MCF 10A (cell line): ENCODE results near the gene CGNL1. TPM values are rescaled to one million over a fixed set of nuclear protein-coding genes. Genes with fewer than 3 reads are reported as not detected.

Experiments used
- BruUV-seq: library from RNA; stranded (reverse); fragments of 400-500 nt; replicated peaks from 2 replicates; lab custom pipeline; 2021; lab: Mats Ljungman, UMichigan
- CTCF ChIA-PET: fragments of 300-600 bp; sonication (Branson Sonifier 250); formaldehyde crosslinking; extraction: SDS; loops from one replicate; lab custom pipeline; 2021; ENCODE audit warnings: antibody characterized with exemption, inconsistent platforms; lab: Yijun Ruan, JAX
- POLR2A ChIA-PET: fragments of 300-600, 350-650 bp; sonication (Branson Sonifier 250); formaldehyde crosslinking; extraction: SDS; loops from one replicate; lab custom pipeline; 2020; ENCODE audit warnings: antibody characterized with exemption, inconsistent platforms; lab: Yijun Ruan, JAX
- DNase-seq: peaks from one replicate; pipeline ENCODE4 v3.0.0-alpha.2; 2018; ENCODE audit not compliant: unreplicated experiment
- H3K27ac Mint-ChIP-seq: one replicate; pipeline ENCODE4 v1.8.0; 2022; ENCODE audit warnings: mild to moderate bottlenecking, low read depth, mixed read lengths; ENCODE audit not compliant: unreplicated experiment
- H3K27me3 Mint-ChIP-seq: one replicate; pipeline ENCODE4 v1.8.0; 2022; ENCODE audit warnings: mixed read lengths; ENCODE audit not compliant: insufficient read depth, unreplicated experiment
- H3K36me3 Mint-ChIP-seq: one replicate; pipeline ENCODE4 v1.8.0; 2022; ENCODE audit warnings: mild to moderate bottlenecking, moderate library complexity, mixed read lengths; ENCODE audit not compliant: insufficient read depth, unreplicated experiment
- H3K4me1 Mint-ChIP-seq: one replicate; pipeline ENCODE4 v1.8.0; 2022; ENCODE audit warnings: mixed read lengths; ENCODE audit not compliant: insufficient read depth, unreplicated experiment
- H3K4me3 Mint-ChIP-seq: one replicate; pipeline ENCODE4 v1.8.0; 2022; ENCODE audit warnings: mild to moderate bottlenecking, moderate library complexity, mixed read lengths; ENCODE audit not compliant: unreplicated experiment
- H3K9me3 Mint-ChIP-seq: one replicate; pipeline ENCODE4 v1.8.0; 2022; ENCODE audit warnings: mixed read lengths; ENCODE audit not compliant: unreplicated experiment
- intact Hi-C: fragments of 100-400 bp; cut with micrococcal nuclease; formaldehyde crosslinking; loops from 2 replicates; pipeline ENCODE4 v1.14.1; 2022
- total RNA-seq: library from RNA; stranded (reverse); gene quantifications from 2 replicates; pipeline ENCODE4 v1.2.3, GENCODE V29; 2022
- TF ChIP-seq, protein P1 (sequence below): fragments of 200-600 bp; IDR thresholded peaks from one replicate; pipeline ENCODE4 v1.8.0; 2022; ENCODE audit warnings: antibody characterized with exemption, mild to moderate bottlenecking; ENCODE audit not compliant: unreplicated experiment

Gene CGNL1
- total RNA-seq, 1 experiment from 2014 or later, result 0.05 TPM

- DNase-seq, result no peak
- H3K27me3 Mint-ChIP-seq, result no peaks in the 10 kb centered on the region
- no TSS peak for BruUV-seq
- POLR2A ChIA-PET, result interaction anchor here (0.7 to 0.8 kb wide), 2 partner anchors 15 to 34 kb away, joined by 3 read pairs; no protein-coding TSS in a partner anchor
- no peak overlapping the region for H3K27ac Mint-ChIP-seq
- no peak overlapping the region for H3K4me3 Mint-ChIP-seq
- TF ChIP-seq, protein P1, sequence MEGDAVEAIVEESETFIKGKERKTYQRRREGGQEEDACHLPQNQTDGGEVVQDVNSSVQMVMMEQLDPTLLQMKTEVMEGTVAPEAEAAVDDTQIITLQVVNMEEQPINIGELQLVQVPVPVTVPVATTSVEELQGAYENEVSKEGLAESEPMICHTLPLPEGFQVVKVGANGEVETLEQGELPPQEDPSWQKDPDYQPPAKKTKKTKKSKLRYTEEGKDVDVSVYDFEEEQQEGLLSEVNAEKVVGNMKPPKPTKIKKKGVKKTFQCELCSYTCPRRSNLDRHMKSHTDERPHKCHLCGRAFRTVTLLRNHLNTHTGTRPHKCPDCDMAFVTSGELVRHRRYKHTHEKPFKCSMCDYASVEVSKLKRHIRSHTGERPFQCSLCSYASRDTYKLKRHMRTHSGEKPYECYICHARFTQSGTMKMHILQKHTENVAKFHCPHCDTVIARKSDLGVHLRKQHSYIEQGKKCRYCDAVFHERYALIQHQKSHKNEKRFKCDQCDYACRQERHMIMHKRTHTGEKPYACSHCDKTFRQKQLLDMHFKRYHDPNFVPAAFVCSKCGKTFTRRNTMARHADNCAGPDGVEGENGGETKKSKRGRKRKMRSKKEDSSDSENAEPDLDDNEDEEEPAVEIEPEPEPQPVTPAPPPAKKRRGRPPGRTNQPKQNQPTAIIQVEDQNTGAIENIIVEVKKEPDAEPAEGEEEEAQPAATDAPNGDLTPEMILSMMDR, result no peak
- CTCF ChIA-PET, result interaction anchor here (1.3 kb wide), 1 partner anchor 14 kb away, joined by 3 read pairs; no protein-coding TSS in a partner anchor
- peaks cover 18% of the 10 kb centered on the region for H3K4me1 Mint-ChIP-seq
- H3K9me3 Mint-ChIP-seq, result no peaks in the 10 kb centered on the region
- no peaks in the 10 kb centered on the region for H3K36me3 Mint-ChIP-seq
- intact Hi-C loops, result no loop called here
Observed at GRCh38 chr15:57575363-57575762, 199.1 kb downstream of the CGNL1 start.

DNA sequence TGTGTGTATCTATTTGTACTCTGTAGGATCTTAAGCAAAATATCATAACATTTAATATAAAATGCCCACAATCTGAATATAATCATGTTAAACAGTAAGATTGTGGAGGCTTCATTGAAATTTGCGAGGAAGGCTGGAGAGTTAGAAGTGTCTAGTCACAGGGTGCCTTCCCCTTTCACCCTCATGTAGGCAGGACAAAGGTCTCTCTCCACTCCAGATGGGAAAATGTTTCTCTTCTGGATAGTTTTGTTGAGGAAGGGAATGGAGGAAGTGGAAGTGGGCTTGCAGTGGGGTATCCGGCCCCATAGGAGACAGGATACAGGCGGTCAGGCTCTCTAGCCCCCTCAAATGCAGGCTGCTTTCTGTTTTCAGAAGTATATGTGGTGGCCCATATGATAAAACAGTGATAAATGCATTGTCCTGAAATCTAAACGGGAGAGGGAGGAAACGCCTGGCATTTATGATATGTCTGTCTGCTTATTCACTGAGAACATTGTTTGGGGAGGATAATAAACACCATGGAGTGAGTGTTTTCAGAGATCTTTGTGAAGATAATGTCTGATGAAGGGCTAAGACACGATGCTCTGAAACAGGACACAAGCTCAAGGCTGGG lies 202.1 kb downstream of the CGNL1 start:
- intact Hi-C loops, result no loop called here
- TF ChIP-seq, protein P1, result no peak
- DNase-seq, result no peak
- Mint-ChIP-seq H3K36me3 (no peaks in the 10 kb centered on the region), H3K9me3 (peaks cover 10% of the 10 kb centered on the region), H3K4me3 (no peak overlapping the region), H3K27me3 (no peaks in the 10 kb centered on the region), H3K27ac (no peak overlapping the region), H3K4me1 (no peaks in the 10 kb centered on the region)
- BruUV-seq, result no TSS peak
- ChIA-PET CTCF (interaction anchor here (0.6 to 0.9 kb wide), 2 partner anchors 25 to 36 kb away, joined by 3 to 4 read pairs; no protein-coding TSS in a partner anchor), POLR2A (no interaction called here)

DNA sequence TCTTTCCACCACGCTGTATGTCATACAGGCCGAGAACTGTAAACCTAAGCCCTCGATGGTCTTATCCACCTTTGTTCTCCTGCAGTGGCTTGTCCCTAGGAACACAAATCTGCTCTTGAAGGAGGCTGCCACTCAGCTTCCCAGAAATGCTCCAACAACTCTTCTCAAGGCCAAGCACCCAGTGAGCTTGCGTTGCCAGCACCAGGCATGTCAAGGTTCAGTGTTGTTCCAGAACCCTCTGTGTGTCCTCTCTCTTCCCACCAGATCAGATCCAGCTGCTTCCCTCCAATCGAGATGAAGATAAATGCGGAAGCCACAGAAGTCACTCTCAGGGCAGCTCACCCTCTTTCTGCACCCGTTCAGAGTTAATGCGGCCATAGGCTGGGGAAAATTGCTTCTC lies 204.1 kb downstream of the CGNL1 start:
- Mint-ChIP-seq H3K4me3 (no peak overlapping the region), H3K27me3 (no peaks in the 10 kb centered on the region), H3K36me3 (no peaks in the 10 kb centered on the region), H3K9me3 (peaks cover 15% of the 10 kb centered on the region), H3K4me1 (no peaks in the 10 kb centered on the region), H3K27ac (no peak overlapping the region)
- no TSS peak for BruUV-seq
- TF ChIP-seq, protein P1, result no peak
- ChIA-PET POLR2A (no interaction called here), CTCF (interaction anchor here (0.5 to 1.5 kb wide), 4 partner anchors 19 to 1952 kb away, joined by 3 to 4 read pairs (median 3); no protein-coding TSS in a partner anchor)
- DNase-seq, result no peak
- intact Hi-C loops, result no loop called here

GRCh38 chr15:57580866-57581265 lies 204.6 kb downstream of the CGNL1 start:
- Mint-ChIP-seq H3K4me3 (no peak overlapping the region), H3K27me3 (no peaks in the 10 kb centered on the region), H3K36me3 (no peaks in the 10 kb centered on the region), H3K4me1 (no peaks in the 10 kb centered on the region), H3K9me3 (peaks cover 15% of the 10 kb centered on the region), H3K27ac (no peak overlapping the region)
- intact Hi-C loops, result no loop called here
- BruUV-seq, result no TSS peak
- TF ChIP-seq, protein P1, result no peak
- ChIA-PET CTCF (interaction anchor here (0.5 to 1.3 kb wide), 2 partner anchors 19 to 1952 kb away, joined by 3 read pairs; no protein-coding TSS in a partner anchor), POLR2A (no interaction called here)
- DNase-seq, result no peak
